Heart left ventricle (tissue), 11 donors: ENCODE measurements around the gene DIRAS1. TPM values are rescaled to one million over a fixed set of nuclear protein-coding genes. Genes with fewer than 3 reads are reported as not detected.

Experiments
- polyA plus RNA-seq, 2 donors: library from polyadenylated mRNA; stranded (reverse); fragments of 200-250 nt; gene quantifications; one replicate each; pipeline ENCODE4 v1.2.3, GENCODE V29; 2013
- total RNA-seq, 9 donors: library from RNA; depleted of rRNA in 2 of 9; stranded (reverse); fragments of >200 nt in 2 of 9; fragmentation: NEBNext Ultra II Directional in 3 of 9; extraction: Animal tissue kit (Norgen Biotek cat#: 25700) in 3 of 9; gene quantifications; one replicate each; pipeline versions ENCODE4 v1.1.0 to v1.2.4, GENCODE V29; 2016 to 2023
- donor health status: ischemic (EF 13 %, LVEDD 7.1; RV severe dilation, severe dysfunction).
- donor health status: healthy with polysubstance abuse.
- donor health status: DM: no; HTN: yes; CAD: no.
- donor health status: DM: no; HTN: no; CAD: no.
- donor health status: ischemic (EF 25% LVEDD 5.7; RV mildly dilated, moderate dysfunction).
- donor health status: healthy.
- donor health status: DM: yes; HTN: yes; CAD: no.
- donor health status: PGD.
- donor health status: nonischemic (EF 23%, LVEDD 6.1; RV moderate dilation, normal function).

Gene DIRAS1
- total and polyA plus RNA-seq, 11 donors, result 77.4 to 191 (median 142) TPM

Other genes with a start within 250 kb of the DIRAS1 start
- gene GADD45B, start 245.2 kb downstream of the DIRAS1 start, total RNA-seq, result 100 to 1,000 TPM in 2 of 9 donors, 10 to 100 TPM in 7; 20.3 to 155 (median 46.6) TPM
- 10 to 100 TPM; 67.2 to 68.4 TPM for gene GADD45B, start 245.2 kb downstream of the DIRAS1 start, polyA plus RNA-seq
- 10 to 100 TPM; 13.9 to 46.4 (median 32.5) TPM for gene GNG7, start 18.7 kb downstream of the DIRAS1 start, total RNA-seq
- 10 to 100 TPM; 11.7 to 22.5 TPM for gene GNG7, start 18.7 kb downstream of the DIRAS1 start, polyA plus RNA-seq
- gene SLC39A3, start 18.6 kb upstream of the DIRAS1 start, total RNA-seq, result 10 to 100 TPM; 16.4 to 33.3 (median 21.7) TPM
- gene SLC39A3, start 18.6 kb upstream of the DIRAS1 start, polyA plus RNA-seq, result 10 to 100 TPM; 31.2 to 63.7 TPM
- gene SGTA, start 61.9 kb upstream of the DIRAS1 start, total RNA-seq, result 10 to 100 TPM; 47.4 to 76.8 (median 62.4) TPM
- gene SGTA, start 61.9 kb upstream of the DIRAS1 start, polyA plus RNA-seq, result 100 to 1,000 TPM in 1 of 2 donors, 10 to 100 TPM in 1; 79.9 to 125 TPM
- gene THOP1, start 64.1 kb upstream of the DIRAS1 start, total RNA-seq, result 10 to 100 TPM; 36.8 to 78.7 (median 43.9) TPM
- gene THOP1, start 64.1 kb upstream of the DIRAS1 start, polyA plus RNA-seq, result 100 to 1,000 TPM in 1 of 2 donors, 10 to 100 TPM in 1; 75.5 to 114 TPM
- gene ZNF554, start 98.5 kb upstream of the DIRAS1 start, total RNA-seq, result 1 to 10 TPM; 2.7 to 6.1 (median 4.6) TPM
- 1 to 10 TPM; 1.4 to 4.3 TPM for gene ZNF554, start 98.5 kb upstream of the DIRAS1 start, polyA plus RNA-seq
- gene ZNF555, start 120.1 kb upstream of the DIRAS1 start, total RNA-seq, result 10 to 100 TPM in 1 of 9 donors, 1 to 10 TPM in 8; 5.9 to 11.5 (median 8.2) TPM
- 1 to 10 TPM; 2.7 to 3.8 TPM for gene ZNF555, start 120.1 kb upstream of the DIRAS1 start, polyA plus RNA-seq
- gene ZNF556, start 146.0 kb upstream of the DIRAS1 start, total RNA-seq, result under 1 TPM in 2 of 9 donors, not detected in 7; 0.16 to 0.20 TPM
- not detected for gene ZNF556, start 146.0 kb upstream of the DIRAS1 start, polyA plus RNA-seq
- gene ZNF57, start 179.6 kb upstream of the DIRAS1 start, total RNA-seq, result 1 to 10 TPM; 2.1 to 5.6 (median 3.3) TPM
- 1 to 10 TPM; 2.3 to 3.8 TPM for gene ZNF57, start 179.6 kb upstream of the DIRAS1 start, polyA plus RNA-seq
- 1 to 10 TPM; 1.8 to 3.2 (median 2.3) TPM for gene ZNF77, start 223.6 kb upstream of the DIRAS1 start, total RNA-seq
- 1 to 10 TPM; 1.7 to 2.5 TPM for gene ZNF77, start 223.6 kb upstream of the DIRAS1 start, polyA plus RNA-seq